ENCODE results near the gene RUSC2.
A peak's percentile ranks its signal among the peaks of the same experiment; 100 is the strongest.
"Not testable (repeated sequence)": the region's sequence is repeated elsewhere in the genome, so short reads cannot be mapped to it uniquely, and the experiment has no call there.

Gene RUSC2

DNA sequence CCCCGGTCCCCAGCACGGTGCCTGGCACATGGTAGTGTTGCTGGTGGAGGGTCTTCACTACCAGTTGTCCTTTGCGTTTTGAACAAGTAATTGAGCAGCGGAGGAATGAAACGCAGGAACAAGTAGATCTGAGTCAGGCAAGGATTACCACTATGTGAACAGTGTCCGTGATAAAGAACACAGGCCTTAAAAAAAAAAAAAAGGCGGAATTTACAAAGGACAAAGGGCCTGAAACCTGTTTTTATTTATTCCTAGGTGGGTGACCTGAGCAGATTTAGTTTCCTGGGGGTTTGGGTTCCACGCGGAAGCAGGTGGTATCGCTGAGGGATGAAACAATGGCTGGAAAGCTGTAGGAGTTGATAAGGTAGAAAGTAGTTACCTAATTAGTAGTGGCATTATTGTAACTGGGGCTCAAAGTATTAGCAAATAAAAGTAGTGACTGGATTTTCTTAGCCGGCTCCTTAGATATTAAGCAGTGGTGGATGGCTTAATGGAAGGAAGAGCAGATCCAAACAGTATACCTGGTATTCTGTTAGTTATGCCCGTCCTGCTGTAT is 1.1 kb downstream of the RUSC2 start:
- peak; percentile 18 for DNase-seq

DNA sequence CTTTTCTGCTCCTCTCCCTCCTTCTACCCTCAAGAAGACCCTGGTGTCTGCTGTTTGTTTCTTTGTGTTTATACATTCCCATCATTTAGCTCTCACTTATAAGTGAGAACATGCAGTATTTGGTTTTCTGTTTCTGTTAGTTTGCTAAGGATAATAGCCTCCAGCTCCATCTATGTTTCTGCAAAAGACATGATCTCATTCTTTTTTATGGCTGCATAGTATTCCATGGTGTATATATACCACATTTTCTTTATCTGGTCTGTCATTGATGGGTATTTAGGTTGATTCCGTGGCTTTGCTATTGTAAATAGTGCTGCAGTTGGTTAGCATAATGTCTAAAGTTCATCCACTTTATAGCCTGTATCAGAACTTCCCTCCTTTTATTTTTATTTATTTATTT is 3.2 kb downstream of the RUSC2 start:
- not testable (repeated sequence) for DNase-seq

DNA sequence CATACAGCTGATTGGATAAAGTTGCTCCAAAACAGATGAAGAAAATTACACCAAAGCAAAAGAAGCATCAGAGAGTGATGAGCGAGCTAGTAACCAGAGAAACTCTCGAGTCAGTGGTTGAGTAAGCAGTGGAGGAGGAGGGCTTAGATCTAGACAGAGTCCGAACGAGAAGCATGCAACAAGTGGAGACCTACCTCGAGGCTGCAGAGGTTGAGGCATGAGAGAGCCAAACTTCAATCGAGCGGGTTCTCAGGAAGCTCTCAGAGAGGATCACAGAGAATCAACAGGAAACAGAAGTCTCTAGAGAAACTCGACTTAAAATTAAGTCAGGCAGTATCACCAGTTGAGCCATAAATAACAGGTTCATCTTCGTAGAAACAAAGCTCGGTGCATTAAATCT is 6.1 kb downstream of the RUSC2 start:
- DNase-seq: no peak

DNA sequence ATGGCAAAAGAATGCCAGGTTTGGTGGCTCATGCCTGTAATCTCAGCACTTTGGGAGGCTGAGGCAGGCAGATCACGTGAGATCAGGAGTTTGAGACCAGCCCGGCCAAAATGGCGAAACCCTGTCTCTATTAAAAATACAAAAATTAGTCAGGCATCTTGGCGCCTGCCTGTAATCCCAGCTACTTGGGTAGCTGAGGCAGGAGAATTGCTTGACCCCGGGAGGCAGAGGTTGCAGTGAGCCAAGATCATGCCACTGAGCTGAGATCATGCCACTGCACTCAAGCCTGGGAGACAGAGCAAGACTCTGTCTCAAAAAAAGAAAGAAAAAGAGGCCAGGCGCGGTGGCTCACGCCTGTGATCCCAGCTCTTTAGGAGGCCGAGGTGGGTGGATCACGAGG is 8.3 kb downstream of the RUSC2 start:
- DNase-seq: not testable (repeated sequence)

DNA sequence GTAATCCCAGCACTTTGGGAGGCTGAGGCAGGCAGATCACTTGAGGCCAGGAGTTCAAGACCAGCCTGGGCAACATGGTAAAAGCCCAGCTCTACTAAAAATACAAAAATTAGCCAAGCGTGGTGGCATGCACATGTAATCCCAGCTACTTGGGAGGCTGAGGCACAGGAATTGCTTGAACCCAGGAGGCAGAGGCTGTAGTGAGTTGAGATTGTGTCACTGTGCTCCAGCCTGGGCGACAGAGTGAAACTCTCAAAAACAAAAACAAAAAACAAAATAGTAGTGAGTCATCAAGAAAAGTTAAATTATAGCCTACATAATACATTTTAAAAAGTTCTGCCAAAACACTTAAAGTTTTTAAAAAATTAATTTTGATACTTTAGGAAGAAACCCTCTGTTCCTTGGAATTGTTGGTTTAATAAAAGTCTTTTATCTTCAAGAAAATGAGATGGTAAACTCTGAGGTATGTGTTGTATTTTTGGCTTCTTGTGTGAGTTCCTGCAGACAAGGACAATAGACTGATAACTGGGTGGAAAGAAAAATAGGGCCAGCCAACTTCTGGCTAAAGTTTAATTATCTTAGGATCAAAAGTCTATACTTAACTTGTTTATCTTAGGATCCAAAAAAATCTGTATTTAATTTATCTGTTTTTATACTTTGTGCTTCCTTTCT is 9.3 kb downstream of the RUSC2 start:
- no peak for DNase-seq

DNA sequence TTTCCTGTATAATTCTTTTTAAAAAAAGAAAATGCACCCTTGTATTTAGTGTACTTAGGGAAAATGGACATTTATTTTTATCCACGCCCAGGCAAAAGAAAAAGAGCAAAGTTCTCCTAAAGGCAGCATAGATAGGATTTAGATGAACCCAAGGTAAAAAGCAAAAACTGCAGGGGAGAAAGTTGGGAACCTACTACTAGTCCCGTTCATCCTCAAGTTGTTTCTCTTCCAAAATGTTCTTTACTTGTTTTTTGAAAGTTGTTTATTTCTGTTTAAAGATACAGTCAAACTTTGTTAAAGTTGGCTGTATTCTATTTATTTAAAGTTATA is 9.8 kb downstream of the RUSC2 start:
- DNase-seq: no peak

DNA sequence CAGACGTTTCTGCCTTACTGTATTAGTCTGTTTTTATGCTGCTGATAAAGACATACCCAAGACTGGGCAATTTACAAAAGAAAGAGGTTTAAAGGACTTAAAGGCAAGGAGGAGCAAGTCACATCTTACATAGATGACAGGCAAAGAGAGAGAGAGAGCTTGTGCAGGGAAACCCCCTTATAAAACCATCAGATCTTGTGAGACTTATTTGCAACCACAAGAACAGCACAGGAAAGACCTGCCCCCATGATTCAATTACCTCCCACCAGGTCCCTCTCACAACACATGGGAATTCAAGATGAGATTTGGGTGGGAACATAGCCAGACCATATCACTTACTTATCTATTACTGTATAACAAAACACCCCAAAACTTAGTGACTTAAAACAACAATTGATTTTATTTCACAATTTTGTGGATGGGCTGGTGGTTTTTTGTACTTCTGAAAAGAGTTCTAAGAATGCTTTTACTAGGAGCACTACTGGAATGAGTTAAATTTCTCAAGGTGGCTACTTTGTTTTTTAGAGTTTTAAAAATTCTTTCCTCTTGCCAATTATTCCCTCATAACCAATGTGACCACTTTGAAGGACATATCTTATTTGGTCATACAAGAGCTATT is 10.3 kb downstream of the RUSC2 start:
- no peak for DNase-seq

DNA sequence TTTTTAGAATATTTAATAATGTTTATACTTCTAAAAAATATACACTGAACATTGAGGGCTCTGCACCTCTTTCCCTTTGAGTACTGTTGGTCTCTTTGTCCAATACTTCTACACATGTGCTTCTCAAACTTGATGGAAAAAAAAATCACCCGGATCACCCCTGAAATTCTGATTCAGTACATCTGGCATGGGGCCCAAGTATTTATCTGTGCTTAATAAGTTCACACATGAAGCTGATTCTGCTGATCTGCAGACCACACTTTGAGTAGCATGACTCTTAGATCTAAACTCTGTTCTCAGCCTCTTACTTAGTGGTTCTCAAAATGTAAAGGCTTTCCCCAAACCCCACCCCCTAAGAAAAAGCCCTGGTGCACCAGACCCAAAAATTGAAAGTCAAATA is 12.0 kb downstream of the RUSC2 start:
- peak; percentile 43 for DNase-seq

DNA sequence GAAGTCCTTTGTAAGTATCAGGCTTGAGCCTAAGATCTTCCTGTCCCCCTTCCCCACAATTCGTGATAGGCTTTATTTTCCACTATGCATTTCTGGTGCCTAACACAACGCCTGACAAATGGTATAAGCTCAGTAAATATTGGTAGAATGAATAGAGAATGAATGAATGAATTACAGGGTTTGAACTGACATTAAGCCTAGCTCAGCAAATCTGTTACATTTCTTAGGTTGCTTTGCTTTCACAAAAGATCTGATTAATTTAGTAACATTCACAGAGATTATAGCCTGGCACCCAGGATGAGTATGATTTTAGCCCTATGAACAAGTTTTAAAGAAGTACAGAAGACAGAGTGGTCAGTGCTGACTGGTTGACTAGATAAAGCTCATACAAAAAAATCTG is 16.4 kb downstream of the RUSC2 start:
- DNase-seq: no peak

DNA sequence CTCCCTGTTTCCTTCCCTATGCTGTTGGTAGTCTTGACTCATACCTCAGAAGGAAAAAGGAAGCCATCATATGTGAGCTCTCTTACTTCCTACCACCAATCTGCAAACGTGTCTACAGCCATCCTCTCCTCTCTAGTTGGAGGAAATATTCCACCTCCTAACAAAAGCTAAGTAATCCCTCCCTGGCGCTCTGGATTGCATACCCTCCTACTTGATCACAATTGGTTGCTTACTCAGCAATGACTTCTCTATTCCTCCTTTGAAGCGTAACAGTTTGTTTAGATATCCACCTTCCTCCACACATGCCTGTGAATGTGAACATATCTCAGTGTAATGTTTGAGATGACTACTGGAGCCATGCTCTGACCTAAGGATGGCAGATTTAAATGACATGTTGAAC is 18.2 kb downstream of the RUSC2 start:
- DNase-seq: no peak

DNA sequence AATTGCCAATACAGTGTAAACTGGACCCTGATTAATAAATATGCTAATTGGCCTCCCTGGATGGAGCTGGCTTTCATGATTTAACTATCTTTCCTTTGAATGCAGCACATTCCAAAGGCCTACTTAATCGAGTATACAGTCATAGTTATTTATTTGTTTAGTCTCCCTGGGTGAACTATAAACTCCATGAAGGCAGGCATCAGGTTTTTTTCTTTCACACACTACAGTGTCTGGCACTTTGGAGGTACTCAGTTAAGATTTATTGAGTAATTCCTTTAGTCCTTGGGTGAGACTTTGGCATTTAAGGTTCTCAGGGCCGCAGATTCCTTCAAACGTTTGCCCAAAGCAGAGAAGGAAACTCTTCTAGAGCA is 20.5 kb downstream of the RUSC2 start:
- no peak for DNase-seq

DNA sequence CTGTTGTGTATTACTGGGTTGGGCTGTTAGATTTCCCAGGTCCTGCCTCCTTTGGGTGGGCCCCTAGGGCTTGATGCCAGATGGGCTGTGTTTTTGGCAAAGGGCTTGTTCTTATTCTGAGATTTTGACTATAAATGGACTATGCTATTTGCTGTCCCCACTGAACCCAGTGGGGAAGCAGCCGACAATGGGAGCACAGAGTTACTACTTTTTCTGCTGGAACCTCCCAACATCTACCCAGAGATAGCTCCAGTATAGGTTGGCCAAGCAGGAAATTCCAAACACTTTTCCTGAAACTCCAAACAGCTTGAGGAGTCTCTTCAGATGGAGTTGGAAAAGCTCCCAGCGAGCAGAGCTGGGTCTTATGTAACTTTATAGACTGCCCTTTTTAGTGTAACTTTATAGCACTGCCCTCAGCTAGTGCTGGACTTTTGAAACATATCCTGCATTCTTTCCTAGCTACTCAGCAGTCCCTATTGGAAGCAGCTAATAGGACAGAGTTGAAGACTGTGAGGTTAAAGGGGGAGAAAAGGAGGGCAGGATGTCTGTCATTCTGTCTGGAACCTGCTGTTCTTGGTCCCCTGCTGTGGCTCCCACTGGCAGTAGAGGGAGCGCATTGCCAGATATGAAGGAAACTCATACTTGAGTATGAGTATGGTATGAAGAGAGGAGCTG is 21.0 kb downstream of the RUSC2 start:
- DNase-seq: peak; percentile 100

DNA sequence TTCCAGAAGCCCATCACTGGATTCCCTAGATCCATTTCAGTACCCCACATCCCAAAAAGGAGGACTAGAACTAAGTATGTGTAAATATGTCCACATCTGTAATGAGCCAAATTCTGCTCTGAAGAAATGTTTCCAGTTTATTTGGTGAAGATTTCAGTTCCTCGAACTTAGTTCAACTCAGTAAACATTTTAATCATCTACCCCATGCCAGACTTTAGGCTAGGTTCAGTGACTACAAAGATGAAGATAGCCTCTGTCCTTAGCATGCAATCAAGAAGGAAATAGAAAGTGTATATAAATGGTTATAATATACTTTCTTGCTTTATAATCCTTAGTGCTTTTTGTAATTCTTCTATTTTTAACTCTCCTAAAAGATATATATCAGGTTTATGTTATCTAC is 21.5 kb downstream of the RUSC2 start:
- DNase-seq: no peak

DNA sequence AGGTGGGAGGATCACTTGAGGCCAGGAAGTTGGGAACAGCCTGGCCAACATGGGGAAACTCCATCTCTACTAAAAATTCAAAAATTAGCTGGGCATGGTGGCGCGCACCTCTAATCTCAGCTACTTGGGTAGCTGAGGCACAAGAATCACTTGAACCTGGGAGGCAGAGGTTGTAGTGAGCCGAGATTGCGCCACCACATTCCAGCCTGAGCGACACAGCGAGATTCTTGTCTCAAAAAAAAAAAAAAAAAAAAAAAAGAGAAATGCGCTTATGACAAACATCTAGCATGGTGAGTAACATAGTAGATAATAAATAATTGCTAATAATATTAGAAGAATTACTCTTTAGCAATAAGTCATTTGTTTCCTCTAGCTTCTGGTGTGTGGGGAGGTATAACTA is 25.9 kb downstream of the RUSC2 start:
- peak; percentile 58 for DNase-seq

DNA sequence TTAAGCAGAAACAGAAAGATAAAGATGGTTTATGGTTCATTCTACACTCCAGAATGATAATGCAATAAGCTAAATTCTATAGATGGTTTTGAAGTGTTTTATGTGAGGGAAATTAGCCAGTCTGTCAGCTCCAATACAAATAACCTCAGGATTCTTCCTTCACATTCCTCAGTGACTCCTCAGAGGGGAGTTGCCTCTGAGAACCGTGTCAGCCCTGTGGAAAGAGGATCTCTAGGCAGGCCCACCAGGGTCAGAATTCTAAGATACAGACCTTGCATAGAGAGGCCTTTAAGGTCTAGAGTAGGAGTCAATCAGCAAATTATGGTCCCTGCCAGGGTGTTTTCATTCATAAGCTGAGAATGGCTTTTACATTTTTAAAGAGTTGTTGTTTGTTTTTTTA is 26.6 kb downstream of the RUSC2 start:
- peak; percentile 97 for DNase-seq

DNA sequence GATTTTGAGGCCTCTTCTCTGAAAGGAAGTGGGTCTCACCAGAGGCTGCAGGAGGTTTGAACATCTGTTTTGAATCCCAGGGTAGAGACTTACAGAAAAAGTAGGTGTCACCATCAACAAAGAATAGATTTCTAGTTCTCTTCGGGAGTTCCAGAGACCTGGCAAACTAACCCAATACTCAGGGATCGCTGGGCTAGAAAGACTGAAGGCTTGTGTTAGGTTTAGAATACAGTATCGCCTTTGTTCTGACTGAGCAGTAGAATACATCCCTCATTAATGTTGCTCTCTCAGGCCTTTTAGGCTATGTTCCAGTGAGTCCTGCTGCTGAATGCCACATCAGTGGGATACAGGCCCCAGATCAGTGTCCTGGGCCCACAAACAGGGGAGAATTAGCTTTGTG is 27.2 kb downstream of the RUSC2 start:
- DNase-seq: peak; percentile 75

DNA sequence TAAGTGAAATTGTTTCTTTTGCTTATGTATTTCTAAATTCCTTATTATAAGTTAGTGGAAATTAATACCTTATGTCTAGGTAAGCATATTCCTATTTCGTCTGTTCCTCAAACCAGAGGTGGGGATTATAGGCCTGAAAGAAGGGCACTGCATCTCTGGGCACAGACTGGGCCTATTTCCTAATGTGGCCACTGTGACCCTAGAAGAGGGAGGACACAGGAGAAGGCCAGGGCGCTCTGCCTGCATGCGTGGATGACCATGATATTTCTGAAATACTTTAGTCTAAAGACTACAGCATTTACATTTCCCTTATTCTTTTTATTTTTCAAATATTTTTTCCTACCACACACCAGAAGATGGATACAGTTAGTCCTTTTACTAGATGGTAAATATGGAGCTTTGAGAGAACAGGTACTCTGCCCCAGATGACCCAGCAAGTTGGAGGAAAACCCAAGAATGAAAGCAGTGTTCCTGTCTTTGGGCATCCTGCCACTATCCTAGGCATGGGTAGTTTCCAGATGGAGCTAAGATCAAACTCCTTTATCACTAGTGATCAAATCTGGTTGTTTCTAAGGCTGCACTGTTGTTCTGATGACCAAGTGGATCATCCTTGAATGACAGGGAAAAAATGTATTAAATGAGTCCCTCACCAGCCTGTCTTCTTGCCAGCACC is 27.8 kb downstream of the RUSC2 start:
- DNase-seq: no peak

DNA sequence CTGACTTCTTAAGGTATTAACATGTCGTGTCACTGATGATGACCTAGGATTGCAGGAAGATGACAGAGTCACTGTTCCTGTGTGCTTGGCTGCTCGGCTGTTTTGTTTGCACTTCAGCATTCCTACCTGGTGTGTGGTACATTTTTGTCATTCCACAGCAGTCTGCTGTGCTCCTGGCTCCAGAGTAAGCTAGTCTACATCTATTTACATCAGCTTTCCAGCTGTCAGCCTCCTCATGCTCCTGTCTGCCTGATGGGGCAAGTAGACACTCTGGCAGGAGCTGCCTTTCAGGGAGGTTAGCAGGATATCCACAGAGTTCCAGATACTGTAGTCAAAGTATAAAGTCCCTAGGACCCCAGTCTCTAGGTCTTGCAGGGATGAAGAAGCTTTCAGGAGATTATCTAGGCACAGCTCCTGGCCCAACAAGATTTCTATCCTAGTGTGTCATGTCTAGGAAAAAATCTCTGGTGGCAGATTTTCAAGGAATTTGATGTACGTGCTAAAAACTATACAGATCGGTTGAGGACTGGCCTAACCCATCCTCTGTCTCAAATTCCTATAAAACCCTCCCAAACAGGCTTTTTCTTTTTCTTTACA is 28.4 kb downstream of the RUSC2 start:
- DNase-seq: peak; percentile 98

DNA sequence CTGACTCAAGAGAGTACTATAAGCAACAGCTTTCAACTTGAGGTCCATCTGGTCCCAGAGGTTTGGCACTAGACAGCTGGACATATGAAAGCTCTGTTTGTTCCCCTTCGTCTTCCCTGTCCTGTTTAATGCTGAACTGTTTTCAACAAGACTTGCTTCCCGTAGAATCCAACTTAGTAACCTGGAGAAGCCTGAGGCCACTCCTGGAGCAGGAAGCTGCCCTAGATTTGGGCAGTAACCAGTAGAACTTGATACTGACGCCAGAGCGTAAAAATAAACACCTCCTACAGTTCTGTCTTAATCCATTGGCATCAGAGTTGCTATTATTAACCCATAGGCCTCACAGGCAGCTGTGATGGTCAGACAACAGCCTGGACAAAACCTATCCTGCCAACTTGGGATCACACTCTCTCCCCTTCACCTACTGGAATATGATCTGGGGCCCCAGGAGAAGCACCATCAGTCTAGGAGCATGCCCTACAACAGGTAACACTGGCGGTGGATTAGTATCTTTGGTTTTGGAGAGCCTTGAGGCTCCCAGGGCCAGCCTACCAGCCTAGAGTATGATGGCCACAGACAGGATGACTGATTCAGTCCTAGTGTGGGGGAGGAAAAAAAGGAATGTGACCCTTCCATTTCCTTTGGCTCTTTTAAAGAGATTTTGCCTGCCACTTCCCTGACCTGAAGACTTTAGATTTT is 29.2 kb downstream of the RUSC2 start:
- DNase-seq: peak; percentile 76

DNA sequence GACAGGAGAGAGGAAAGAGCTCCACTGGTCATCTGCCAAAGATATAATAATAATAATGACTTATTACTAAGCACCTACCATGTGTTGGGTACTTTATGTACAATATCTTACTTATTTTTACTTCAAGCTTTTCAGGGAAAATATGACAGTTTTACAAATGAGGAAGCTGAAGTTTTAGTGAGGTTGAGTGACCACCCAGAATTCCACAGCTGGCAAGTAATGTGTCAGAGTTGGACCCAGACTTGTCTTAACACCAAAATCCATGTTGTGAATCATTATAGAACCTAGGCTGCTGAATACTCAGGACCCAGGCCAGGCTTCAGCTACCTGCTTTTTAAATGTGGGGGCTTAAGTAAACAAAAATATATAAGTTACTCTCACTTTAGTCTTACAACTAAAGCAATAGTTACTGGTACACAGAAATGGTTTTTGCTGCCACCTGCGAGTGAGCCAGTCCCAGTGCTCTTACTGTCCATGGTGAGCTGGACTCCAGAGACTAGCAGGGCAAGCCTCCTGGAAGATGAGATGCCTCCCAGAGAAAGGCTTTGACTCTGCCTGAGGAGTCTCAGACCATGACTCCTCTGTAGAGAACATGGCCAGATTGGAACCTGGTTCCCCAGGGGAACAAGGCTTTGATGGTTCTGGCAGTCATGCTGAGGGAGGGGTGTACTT is 29.9 kb downstream of the RUSC2 start:
- DNase-seq: peak; percentile 50

DNA sequence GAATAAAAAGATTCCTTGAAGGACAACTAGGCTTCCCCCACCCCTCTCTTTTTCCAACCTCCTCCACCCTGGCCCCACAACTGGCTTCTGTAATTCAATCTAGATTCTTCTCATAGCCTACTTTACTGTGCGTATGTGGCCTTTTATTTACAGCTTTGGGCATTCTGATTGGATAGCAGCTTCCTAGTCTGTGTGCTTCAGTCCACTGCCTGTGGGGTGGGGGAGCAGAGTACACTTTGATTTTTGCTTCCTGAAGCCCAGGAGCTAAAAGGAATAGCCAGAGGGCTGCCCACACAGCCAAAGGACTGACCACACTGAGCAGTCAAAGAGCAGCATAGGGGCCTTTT is 30.4 kb downstream of the RUSC2 start:
- peak; percentile 57 for DNase-seq

DNA sequence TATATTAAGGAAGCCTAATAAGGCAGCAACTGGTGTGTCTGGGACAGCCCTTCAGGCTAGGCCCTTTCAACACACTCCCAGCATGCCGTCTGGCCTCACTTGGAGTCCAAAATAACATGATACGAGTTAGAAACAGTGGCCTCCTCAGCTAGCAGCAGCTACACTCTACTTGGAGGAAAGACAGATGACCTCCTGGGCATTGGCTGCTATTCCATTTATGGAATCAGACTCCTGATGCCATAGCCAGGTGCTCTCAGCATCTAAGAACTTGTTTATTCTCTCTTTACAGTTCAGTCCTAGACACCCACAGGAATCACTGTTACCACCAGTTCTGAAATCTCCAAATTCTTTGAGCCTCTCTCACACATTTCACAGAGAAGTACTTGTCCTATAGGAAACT is 31.8 kb downstream of the RUSC2 start:
- peak; percentile 86 for DNase-seq
